ENCODE data around the gene C10orf53. TPM values are rescaled to one million over a fixed set of nuclear protein-coding genes. Genes with fewer than 3 reads are reported as not detected.

Gene C10orf53
- total RNA-seq, 1 experiment from 2014 or later: not detected

- H3K36me3 Mint-ChIP-seq: peaks cover 7% of the 10 kb centered on the region
- DNase-seq (ENCODE audit: low spot score): no peak
- ATAC-seq: no peak
- H3K9me3 Mint-ChIP-seq: peaks cover 7% of the 10 kb centered on the region
- POLR2A ChIA-PET: no interaction called here
- CTCF ChIA-PET: interaction anchor here (0.9 kb wide), 1 partner anchor 9 kb away, joined by 3 read pairs; no protein-coding TSS in a partner anchor
- H3K4me1 Mint-ChIP-seq: peaks cover 10% of the 10 kb centered on the region
- H3K27ac Mint-ChIP-seq: no peak overlapping the region
- H3K4me3 Mint-ChIP-seq: no peak overlapping the region
- TF ChIP-seq ZNF416 (CRISPR knock-in tag; IDR thresholded peaks at IDR 0.05) (no peak), SMAD3 (CRISPR knock-in tag; IDR thresholded peaks at IDR 0.05; ENCODE audit: borderline replicate concordance) (no peak), USF2 (CRISPR knock-in tag; IDR thresholded peaks at IDR 0.05) (no peak), CTCF (IDR thresholded peaks at IDR 0.05) (no peak), GABPB1 (CRISPR knock-in tag; IDR thresholded peaks at IDR 0.05) (no peak), TEAD1 (CRISPR knock-in tag; IDR thresholded peaks at IDR 0.05) (no peak), CBFB (CRISPR knock-in tag; IDR thresholded peaks at IDR 0.05; ENCODE audit: low read depth) (no peak), RORB (CRISPR knock-in tag; IDR thresholded peaks at IDR 0.05) (no peak), HMGA2 (CRISPR knock-in tag; IDR thresholded peaks at IDR 0.05) (no peak), TP53 (CRISPR knock-in tag; IDR thresholded peaks at IDR 0.05) (no peak), ARID4B (CRISPR knock-in tag; IDR thresholded peaks at IDR 0.05; ENCODE audit: borderline replicate concordance) (no peak), JUN (CRISPR knock-in tag; IDR thresholded peaks at IDR 0.05) (no peak)
- TF ChIP-seq, protein P1, sequence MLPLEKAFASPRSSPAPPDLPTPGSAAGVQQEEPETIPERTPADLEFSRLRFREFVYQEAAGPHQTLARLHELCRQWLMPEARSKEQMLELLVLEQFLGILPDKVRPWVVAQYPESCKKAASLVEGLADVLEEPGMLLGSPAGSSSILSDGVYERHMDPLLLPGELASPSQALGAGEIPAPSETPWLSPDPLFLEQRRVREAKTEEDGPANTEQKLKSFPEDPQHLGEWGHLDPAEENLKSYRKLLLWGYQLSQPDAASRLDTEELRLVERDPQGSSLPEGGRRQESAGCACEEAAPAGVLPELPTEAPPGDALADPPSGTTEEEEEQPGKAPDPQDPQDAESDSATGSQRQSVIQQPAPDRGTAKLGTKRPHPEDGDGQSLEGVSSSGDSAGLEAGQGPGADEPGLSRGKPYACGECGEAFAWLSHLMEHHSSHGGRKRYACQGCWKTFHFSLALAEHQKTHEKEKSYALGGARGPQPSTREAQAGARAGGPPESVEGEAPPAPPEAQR (CRISPR knock-in tag; IDR thresholded peaks at IDR 0.05): no peak
- TF ChIP-seq, protein P2, sequence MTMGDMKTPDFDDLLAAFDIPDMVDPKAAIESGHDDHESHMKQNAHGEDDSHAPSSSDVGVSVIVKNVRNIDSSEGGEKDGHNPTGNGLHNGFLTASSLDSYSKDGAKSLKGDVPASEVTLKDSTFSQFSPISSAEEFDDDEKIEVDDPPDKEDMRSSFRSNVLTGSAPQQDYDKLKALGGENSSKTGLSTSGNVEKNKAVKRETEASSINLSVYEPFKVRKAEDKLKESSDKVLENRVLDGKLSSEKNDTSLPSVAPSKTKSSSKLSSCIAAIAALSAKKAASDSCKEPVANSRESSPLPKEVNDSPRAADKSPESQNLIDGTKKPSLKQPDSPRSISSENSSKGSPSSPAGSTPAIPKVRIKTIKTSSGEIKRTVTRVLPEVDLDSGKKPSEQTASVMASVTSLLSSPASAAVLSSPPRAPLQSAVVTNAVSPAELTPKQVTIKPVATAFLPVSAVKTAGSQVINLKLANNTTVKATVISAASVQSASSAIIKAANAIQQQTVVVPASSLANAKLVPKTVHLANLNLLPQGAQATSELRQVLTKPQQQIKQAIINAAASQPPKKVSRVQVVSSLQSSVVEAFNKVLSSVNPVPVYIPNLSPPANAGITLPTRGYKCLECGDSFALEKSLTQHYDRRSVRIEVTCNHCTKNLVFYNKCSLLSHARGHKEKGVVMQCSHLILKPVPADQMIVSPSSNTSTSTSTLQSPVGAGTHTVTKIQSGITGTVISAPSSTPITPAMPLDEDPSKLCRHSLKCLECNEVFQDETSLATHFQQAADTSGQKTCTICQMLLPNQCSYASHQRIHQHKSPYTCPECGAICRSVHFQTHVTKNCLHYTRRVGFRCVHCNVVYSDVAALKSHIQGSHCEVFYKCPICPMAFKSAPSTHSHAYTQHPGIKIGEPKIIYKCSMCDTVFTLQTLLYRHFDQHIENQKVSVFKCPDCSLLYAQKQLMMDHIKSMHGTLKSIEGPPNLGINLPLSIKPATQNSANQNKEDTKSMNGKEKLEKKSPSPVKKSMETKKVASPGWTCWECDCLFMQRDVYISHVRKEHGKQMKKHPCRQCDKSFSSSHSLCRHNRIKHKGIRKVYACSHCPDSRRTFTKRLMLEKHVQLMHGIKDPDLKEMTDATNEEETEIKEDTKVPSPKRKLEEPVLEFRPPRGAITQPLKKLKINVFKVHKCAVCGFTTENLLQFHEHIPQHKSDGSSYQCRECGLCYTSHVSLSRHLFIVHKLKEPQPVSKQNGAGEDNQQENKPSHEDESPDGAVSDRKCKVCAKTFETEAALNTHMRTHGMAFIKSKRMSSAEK (CRISPR knock-in tag; IDR thresholded peaks at IDR 0.05; ENCODE audit: borderline replicate concordance): no peak
- TF ChIP-seq, protein P3, sequence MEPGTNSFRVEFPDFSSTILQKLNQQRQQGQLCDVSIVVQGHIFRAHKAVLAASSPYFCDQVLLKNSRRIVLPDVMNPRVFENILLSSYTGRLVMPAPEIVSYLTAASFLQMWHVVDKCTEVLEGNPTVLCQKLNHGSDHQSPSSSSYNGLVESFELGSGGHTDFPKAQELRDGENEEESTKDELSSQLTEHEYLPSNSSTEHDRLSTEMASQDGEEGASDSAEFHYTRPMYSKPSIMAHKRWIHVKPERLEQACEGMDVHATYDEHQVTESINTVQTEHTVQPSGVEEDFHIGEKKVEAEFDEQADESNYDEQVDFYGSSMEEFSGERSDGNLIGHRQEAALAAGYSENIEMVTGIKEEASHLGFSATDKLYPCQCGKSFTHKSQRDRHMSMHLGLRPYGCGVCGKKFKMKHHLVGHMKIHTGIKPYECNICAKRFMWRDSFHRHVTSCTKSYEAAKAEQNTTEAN (CRISPR knock-in tag; IDR thresholded peaks at IDR 0.05): no peak
- peaks cover 29% of the 10 kb centered on the region for H3K27me3 Mint-ChIP-seq (ENCODE audit: low read depth)
Observed at GRCh38 chr10:49654036-49654693, 25.3 kb upstream of the C10orf53 start.

Measured in WTC11 (cell line).